GM10248 (cell line): ENCODE results near the gene ZDHHC22.

ENCODE experiments used
- CTCF ChIA-PET: fragments of 300-600 bp; sonication (Branson Sonifier 250); formaldehyde crosslinking; extraction: SDS; loops from one replicate; lab custom pipeline; 2021; ENCODE audit warnings: antibody characterized with exemption; lab: Yijun Ruan, JAX
- POLR2A ChIA-PET: fragments of 350-650 bp; sonication (Branson Sonifier 250); formaldehyde crosslinking; extraction: SDS; loops from one replicate; lab custom pipeline; 2020; ENCODE audit warnings: antibody characterized with exemption; lab: Yijun Ruan, JAX
- DNase-seq: peaks from one replicate; pipeline ENCODE4 v3.0.0; 2012; ENCODE audit errors: extremely low spot score
- CTCF ChIP-seq: IDR thresholded peaks from 2 replicates; pipeline ENCODE4 v1.5.1; 2012; ENCODE audit warnings: mild to moderate bottlenecking, low read depth; ENCODE audit errors: extremely low read depth, missing control alignments, control extremely low read depth

The ZDHHC22 gene

GRCh38 chr14:77119851-77120250 is 21.7 kb downstream of the ZDHHC22 start:
- no peak for TF ChIP-seq CTCF
- ChIA-PET POLR2A (no interaction called here), CTCF (interaction anchor here (1.5 to 5.6 kb wide), 3 partner anchors 15 to 22 kb away, joined by 4 to 68 read pairs (median 7); partner anchors contain the start of gene CIPC)
- DNase-seq, result no peak

- ChIA-PET POLR2A (interaction anchor here (0.5 kb wide), 1 partner anchor 239 kb away, joined by 3 read pairs; no protein-coding TSS in a partner anchor), CTCF (interaction anchor here (0.8 to 5.9 kb wide), 8 partner anchors 9 to 37 kb away, joined by 3 to 38 read pairs (median 4); no protein-coding TSS in a partner anchor)
- DNase-seq, result no peak
- TF ChIP-seq CTCF, result no peak
Measured at GRCh38 chr14:77116172-77116817, 25.3 kb downstream of the ZDHHC22 start.

GRCh38 chr14:77114609-77115008 is 27.0 kb downstream of the ZDHHC22 start:
- CTCF ChIA-PET, result interaction anchor here (1.3 to 5.9 kb wide), 5 partner anchors 10 to 239 kb away, joined by 6 to 38 read pairs (median 9); partner anchors contain the start of gene CIPC
- TF ChIP-seq CTCF, result no peak
- no peak for DNase-seq
- POLR2A ChIA-PET, result no interaction called here

GRCh38 chr14:77113644-77114043 is 27.9 kb downstream of the ZDHHC22 start:
- POLR2A ChIA-PET, result no interaction called here

GRCh38 chr14:77111021-77111420 is 30.6 kb downstream of the ZDHHC22 start:
- DNase-seq, result no peak
- CTCF ChIA-PET, result interaction anchor here (0.9 to 3.8 kb wide), 8 partner anchors 12 to 42 kb away, joined by 3 to 43 read pairs (median 4); partner anchors contain the start of gene CIPC
- no peak for TF ChIP-seq CTCF
- POLR2A ChIA-PET, result interaction anchor here (1.2 kb wide), 1 partner anchor 12 kb away, joined by 3 read pairs; no protein-coding TSS in a partner anchor

More at GRCh38 chr14:77113644-77114043, 27.9 kb downstream of the ZDHHC22 start:
- no peak for TF ChIP-seq CTCF
- CTCF ChIA-PET, result interaction anchor here (0.9 to 5.9 kb wide), 8 partner anchors 9 to 268 kb away, joined by 3 to 38 read pairs (median 6); partner anchors contain the start of gene CIPC
- DNase-seq, result no peak

GRCh38 chr14:77110286-77110685 is 31.3 kb downstream of the ZDHHC22 start:
- ChIA-PET POLR2A (interaction anchor here (1.3 kb wide), 1 partner anchor 12 kb away, joined by 3 read pairs; no protein-coding TSS in a partner anchor), CTCF (interaction anchor here (0.8 to 3.8 kb wide), 11 partner anchors 8 to 237 kb away, joined by 3 to 43 read pairs (median 4); partner anchors contain the start of gene CIPC)
- no peak for TF ChIP-seq CTCF
- DNase-seq, result no peak
